Adrenal gland (tissue), 12 donors: ENCODE measurements around the gene FUT7. TPM values are rescaled to one million over a fixed set of nuclear protein-coding genes. Genes with fewer than 3 reads are reported as not detected.

Experiments used
- DNase-seq, 7 donors: peaks; one replicate each; pipeline ENCODE4 v3.0.0-alpha.2; 2019 to 2020
- H3K27ac ChIP-seq, 5 donors: fragments of 200-600 bp; sonication (generic) in 4 of 5; 1 replicate in 3 of 5; 2 replicates in 2 of 5; pipeline versions ENCODE4 v1.5.1 to v1.8.0; 2016 to 2020; ENCODE audit warnings: mild to moderate bottlenecking in 1 of 5
- H3K27me3 ChIP-seq: fragments of 200-600 bp; 2 replicates; pipeline ENCODE4 v1.8.0; 2021
- H3K36me3 ChIP-seq, 2 donors: fragments of 200-600 bp; replicated peaks in 1 of 2; 1 replicate in 1 of 2; 2 replicates in 1 of 2; pipeline versions ENCODE4 v1.5.1 to v1.8.0; 2018 to 2022
- H3K4me1 ChIP-seq, 2 donors: fragments of 200-600 bp; replicated peaks in 1 of 2; 1 replicate in 1 of 2; 2 replicates in 1 of 2; pipeline versions ENCODE4 v1.5.1 to v1.8.0; 2018 to 2021
- H3K4me3 ChIP-seq, 4 donors: fragments of 200-600 bp; sonication (generic) in 3 of 4; one replicate each; pipeline ENCODE4 v1.5.1; 2016 to 2018
- H3K9me3 ChIP-seq, 3 donors: fragments of 200-600 bp; sonication (generic) in 1 of 3; replicated peaks in 1 of 3; 1 replicate in 2 of 3; 2 replicates in 1 of 3; pipeline versions ENCODE4 v1.5.1 to v1.8.0; 2016 to 2021
- POLR2A ChIP-seq, 2 donors: fragments of 450-650 bp; IDR thresholded peaks; one replicate each; pipeline ENCODE4 v1.6.1; 2017; ENCODE audit warnings: antibody characterized with exemption in 2 of 2, mild to moderate bottlenecking in 2 of 2, moderate library complexity in 1 of 2
- WGBS, 4 donors: extraction: QIAGEN DNeasy Blood & Tissue Kit in 2 of 4; methylation state at CpG; one replicate each; pipeline versions ENCODE4 v1.1.5 to v1.1.7; 2013 to 2017; 5-methylcytosine and 5-hydroxymethylcytosine counted together
- intact Hi-C, 2 donors: fragments of 100-400 bp; cut with DNase I; formaldehyde crosslinking; loops; one replicate each; pipeline versions ENCODE4 v1.14.1 to v1.15.0; 2022 to 2023
- polyA plus RNA-seq, 3 donors: library from polyadenylated mRNA; stranded (reverse); fragments of 200-250 nt in 2 of 3; fragments of 350-450 nt in 1 of 3; fragmentation: Illumina TruSeq in 1 of 3; extraction: RNeasy Lipid Tissue Mini Kit (QIAGEN cat#74804) in 1 of 3; gene quantifications; one replicate each; pipeline ENCODE4 v1.2.3, GENCODE V29; 2013 to 2014
- total RNA-seq, 9 donors: library from RNA; depleted of rRNA in 4 of 9; stranded (reverse); fragments of >200 nt in 4 of 9; fragments of 120-200 nt in 1 of 9; fragmentation: NEBNext Ultra II Directional in 1 of 9; extraction: Animal tissue kit (Norgen Biotek cat#: 25700) in 1 of 9; gene quantifications; one replicate each; pipeline versions ENCODE4 v1.1.0 to v1.2.4, GENCODE V29; 2013 to 2023
- TF ChIP-seq, protein P1 (sequence below), 6 experiments: fragments of 450-650 bp in 4 of 6; fragments of 200-600 bp in 2 of 6; sonication (generic) in 1 of 6; IDR thresholded peaks; 1 replicate in 5 of 6; 2 replicates in 1 of 6; pipeline versions ENCODE4 v1.5.1 to v1.8.0; 2016 to 2021; ENCODE audit warnings: antibody characterized with exemption in 6 of 6, mild to moderate bottlenecking in 2 of 6, moderate library complexity in 1 of 6
- donor health status: healthy with polysubstance abuse.
- donor health status: Bipolar disorder and iron deficiency.
- donor health status: DM: yes; HTN: yes; CAD: no.
- donor health status: DM: no; HTN: no; CAD: no.
- donor health status: DM: no; HTN: no; CAD: no.
- donor health status: DM: yes; HTN: yes; CAD: no.

Gene FUT7
- total and polyA plus RNA-seq, 12 donors = 0.11 to 0.69 (median 0.17) TPM; not detected in 5

- peaks cover 9 to 27% of the 10 kb centered on the region in 2 donors for H3K4me1 ChIP-seq
- peak in 1 of 2 donors; percentile 28 for TF ChIP-seq POLR2A (IDR thresholded peaks at IDR 0.05)
- TF ChIP-seq, protein P1, sequence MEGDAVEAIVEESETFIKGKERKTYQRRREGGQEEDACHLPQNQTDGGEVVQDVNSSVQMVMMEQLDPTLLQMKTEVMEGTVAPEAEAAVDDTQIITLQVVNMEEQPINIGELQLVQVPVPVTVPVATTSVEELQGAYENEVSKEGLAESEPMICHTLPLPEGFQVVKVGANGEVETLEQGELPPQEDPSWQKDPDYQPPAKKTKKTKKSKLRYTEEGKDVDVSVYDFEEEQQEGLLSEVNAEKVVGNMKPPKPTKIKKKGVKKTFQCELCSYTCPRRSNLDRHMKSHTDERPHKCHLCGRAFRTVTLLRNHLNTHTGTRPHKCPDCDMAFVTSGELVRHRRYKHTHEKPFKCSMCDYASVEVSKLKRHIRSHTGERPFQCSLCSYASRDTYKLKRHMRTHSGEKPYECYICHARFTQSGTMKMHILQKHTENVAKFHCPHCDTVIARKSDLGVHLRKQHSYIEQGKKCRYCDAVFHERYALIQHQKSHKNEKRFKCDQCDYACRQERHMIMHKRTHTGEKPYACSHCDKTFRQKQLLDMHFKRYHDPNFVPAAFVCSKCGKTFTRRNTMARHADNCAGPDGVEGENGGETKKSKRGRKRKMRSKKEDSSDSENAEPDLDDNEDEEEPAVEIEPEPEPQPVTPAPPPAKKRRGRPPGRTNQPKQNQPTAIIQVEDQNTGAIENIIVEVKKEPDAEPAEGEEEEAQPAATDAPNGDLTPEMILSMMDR (IDR thresholded peaks at IDR 0.05) = no peak
- H3K4me3 ChIP-seq = peak overlapping the region in 1 of 4 donors; percentile 61
- H3K9me3 ChIP-seq = no peaks in the 10 kb centered on the region
- H3K27ac ChIP-seq = peak overlapping the region in 1 of 5 donors; percentile 54
- DNase-seq = no peak
- H3K36me3 ChIP-seq = no peaks in the 10 kb centered on the region
- H3K27me3 ChIP-seq = no peaks in the 10 kb centered on the region
- intact Hi-C loops = loop anchor here in 1 of 2 donors (5.0 kb wide), 1 partner anchor 75 kb away; the partner anchor contains the start of gene LCN12
- WGBS, 4 donors = 81 to 90% (median 83%) methylated on average over 1 to 4 of the region's 4 CpGs; no CpG with 5 or more reads in 1 of the 4 donors
Measured at GRCh38 chr9:137026828-137027227, 5.1 kb downstream of the FUT7 start.

DNA sequence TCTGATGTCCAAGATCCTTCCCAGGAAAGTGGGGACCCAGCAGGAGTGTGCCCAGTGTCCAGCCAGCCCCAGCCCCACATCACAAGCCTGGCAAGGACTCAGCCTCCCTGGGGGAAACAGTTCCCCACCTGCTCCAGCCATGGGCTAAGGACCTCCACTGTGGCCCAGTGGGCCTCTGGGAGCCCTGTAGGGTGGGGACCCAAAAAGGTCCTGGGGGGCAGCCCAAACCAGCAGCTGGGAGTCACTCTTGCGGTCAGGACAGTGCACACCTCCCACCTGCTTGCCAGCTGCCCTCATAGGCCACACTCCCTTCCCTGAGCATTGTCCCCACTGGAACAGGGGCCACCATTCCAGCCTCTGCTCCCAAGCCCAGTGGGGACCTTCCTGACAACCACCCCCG, 5.5 kb downstream of the FUT7 start:
- H3K9me3 ChIP-seq = no peaks in the 10 kb centered on the region
- peaks cover 9 to 24% of the 10 kb centered on the region in 2 donors for H3K4me1 ChIP-seq
- no peak for DNase-seq
- peak overlapping the region in 1 of 5 donors; percentile 54 for H3K27ac ChIP-seq
- TF ChIP-seq POLR2A (IDR thresholded peaks at IDR 0.05) = no peak
- TF ChIP-seq, protein P1 (IDR thresholded peaks at IDR 0.05) = no peak
- no peaks in the 10 kb centered on the region for H3K27me3 ChIP-seq
- H3K4me3 ChIP-seq = no peak overlapping the region
- intact Hi-C loops = loop anchor here in 1 of 2 donors (5.0 kb wide), 1 partner anchor 74 kb away; the partner anchor contains the start of gene LCN12
- WGBS, 4 donors = 82 to 93% (median 92%) methylated on average over 1 to 2 of the region's 2 CpGs
- H3K36me3 ChIP-seq = no peaks in the 10 kb centered on the region

GRCh38 chr9:137025517-137025966, 6.3 kb downstream of the FUT7 start:
- H3K27ac ChIP-seq = no peak overlapping the region
- peak in 2 of 7 donors; percentile 38 to 91 for DNase-seq
- WGBS, 4 donors = 60 to 77% (median 69%) methylated on average over 8 to 21 of the region's 21 CpGs; no CpG with 5 or more reads in 1 of the 4 donors
- peaks cover 9 to 22% of the 10 kb centered on the region in 2 donors for H3K4me1 ChIP-seq
- H3K27me3 ChIP-seq = no peaks in the 10 kb centered on the region
- intact Hi-C loops = loop anchor here in 1 of 2 donors (5.0 kb wide), 1 partner anchor 73 kb away; the partner anchor contains the start of gene LCN12
- no peak overlapping the region for H3K4me3 ChIP-seq
- TF ChIP-seq POLR2A (IDR thresholded peaks at IDR 0.05) = no peak
- TF ChIP-seq, protein P1 (IDR thresholded peaks at IDR 0.05) = no peak
- no peaks in the 10 kb centered on the region for H3K9me3 ChIP-seq
- H3K36me3 ChIP-seq = no peaks in the 10 kb centered on the region

GRCh38 chr9:137023583-137023991, 8.3 kb downstream of the FUT7 start:
- WGBS, 4 donors = 83 to 93% (median 91%) methylated on average over 3 to 15 of the region's 15 CpGs
- TF ChIP-seq, protein P1 (IDR thresholded peaks at IDR 0.05) = no peak
- no peak for TF ChIP-seq POLR2A (IDR thresholded peaks at IDR 0.05)
- Histone ChIP-seq H3K36me3 (no peaks in the 10 kb centered on the region), H3K9me3 (no peaks in the 10 kb centered on the region), H3K4me3 (no peak overlapping the region), H3K27ac (no peak overlapping the region), H3K27me3 (no peaks in the 10 kb centered on the region), H3K4me1 (peaks cover 3 to 13% of the 10 kb centered on the region in 2 donors)
- no peak for DNase-seq
- intact Hi-C loops = loop anchor here in 1 of 2 donors (5.0 kb wide), 1 partner anchor 66 kb away; no protein-coding TSS in a partner anchor
